GM13977 (cell line): ENCODE results near the gene TLCD3A.

ENCODE experiments used
- DNase-seq: peaks from one replicate; pipeline ENCODE4 v3.0.0; 2012; ENCODE audit warnings: low spot score
- in situ Hi-C: fragments of 300-500 bp; cut with MboI; formaldehyde crosslinking; loops from one replicate; pipeline ENCODE4 v1.12.0; 2022; ENCODE audit warnings: low sequenced_read_pairs, low pct_unique_long_range_greater_than_20kb, mixed read lengths, inconsistent platforms; ENCODE audit not compliant: unreplicated experiment
- TF ChIP-seq, protein P1 (sequence below): IDR thresholded peaks from 2 replicates; pipeline ENCODE4 v1.5.1; 2012; ENCODE audit warnings: mild to moderate bottlenecking, control low read depth; ENCODE audit not compliant: insufficient read depth; ENCODE audit errors: extremely low read depth, missing control alignments

The TLCD3A gene

DNA sequence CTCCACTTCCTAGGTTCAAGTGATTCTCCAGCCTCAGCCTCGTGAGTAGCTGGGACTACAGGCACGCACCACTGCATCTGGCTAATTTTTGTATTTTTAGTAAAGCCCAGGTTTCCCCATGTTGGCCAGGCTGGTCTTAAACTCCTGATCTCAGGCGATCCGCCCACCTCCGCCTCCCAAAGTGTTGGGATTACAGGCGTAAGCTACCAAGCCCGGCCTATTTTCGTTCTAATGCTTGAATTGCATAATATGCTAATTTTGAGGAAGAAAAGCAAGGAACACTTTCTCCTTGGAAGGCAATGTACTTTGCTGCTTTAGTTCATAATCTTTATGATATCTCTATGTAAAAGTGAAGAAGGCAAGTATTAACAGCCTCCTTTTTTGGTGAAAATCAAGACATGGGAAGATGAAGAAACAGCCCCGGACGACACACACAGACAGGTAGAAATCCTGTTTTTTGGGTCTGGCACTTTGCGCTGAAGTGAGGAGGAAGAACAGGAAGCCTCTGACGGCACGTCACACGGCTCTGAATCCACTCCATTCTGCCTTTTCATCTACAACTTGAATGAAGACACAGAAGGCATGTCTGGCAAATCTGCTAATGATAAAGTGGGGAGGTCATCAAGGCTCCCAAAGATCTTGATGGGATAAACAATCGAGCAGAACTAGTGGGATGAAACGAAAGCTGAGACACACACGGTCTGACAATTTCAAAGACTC is 42.7 kb upstream of the TLCD3A start:
- in situ Hi-C loops = no loop called here
- TF ChIP-seq, protein P1, sequence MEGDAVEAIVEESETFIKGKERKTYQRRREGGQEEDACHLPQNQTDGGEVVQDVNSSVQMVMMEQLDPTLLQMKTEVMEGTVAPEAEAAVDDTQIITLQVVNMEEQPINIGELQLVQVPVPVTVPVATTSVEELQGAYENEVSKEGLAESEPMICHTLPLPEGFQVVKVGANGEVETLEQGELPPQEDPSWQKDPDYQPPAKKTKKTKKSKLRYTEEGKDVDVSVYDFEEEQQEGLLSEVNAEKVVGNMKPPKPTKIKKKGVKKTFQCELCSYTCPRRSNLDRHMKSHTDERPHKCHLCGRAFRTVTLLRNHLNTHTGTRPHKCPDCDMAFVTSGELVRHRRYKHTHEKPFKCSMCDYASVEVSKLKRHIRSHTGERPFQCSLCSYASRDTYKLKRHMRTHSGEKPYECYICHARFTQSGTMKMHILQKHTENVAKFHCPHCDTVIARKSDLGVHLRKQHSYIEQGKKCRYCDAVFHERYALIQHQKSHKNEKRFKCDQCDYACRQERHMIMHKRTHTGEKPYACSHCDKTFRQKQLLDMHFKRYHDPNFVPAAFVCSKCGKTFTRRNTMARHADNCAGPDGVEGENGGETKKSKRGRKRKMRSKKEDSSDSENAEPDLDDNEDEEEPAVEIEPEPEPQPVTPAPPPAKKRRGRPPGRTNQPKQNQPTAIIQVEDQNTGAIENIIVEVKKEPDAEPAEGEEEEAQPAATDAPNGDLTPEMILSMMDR = no peak
- no peak for DNase-seq

DNA sequence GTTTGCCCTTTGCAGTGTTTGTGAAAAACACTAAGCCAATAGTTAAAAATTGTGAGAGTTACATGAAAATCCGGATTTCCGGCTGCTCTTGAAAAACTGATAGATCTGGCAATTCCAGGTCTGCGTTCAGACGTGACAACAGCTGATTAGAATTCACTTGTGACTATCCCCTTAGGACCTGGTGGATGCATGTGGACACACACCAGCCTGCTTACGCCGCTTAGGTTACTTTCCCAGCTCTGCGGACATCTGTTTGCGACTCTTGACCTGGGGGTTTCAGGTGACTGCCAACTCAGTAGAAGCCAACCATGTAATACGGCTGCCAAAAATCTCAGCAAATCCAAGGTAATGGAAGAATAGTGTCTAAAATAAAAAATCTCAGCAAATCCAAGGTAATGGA is 42.0 kb upstream of the TLCD3A start:
- TF ChIP-seq, protein P1 = no peak
- DNase-seq = no peak
- in situ Hi-C loops = no loop called here

DNA sequence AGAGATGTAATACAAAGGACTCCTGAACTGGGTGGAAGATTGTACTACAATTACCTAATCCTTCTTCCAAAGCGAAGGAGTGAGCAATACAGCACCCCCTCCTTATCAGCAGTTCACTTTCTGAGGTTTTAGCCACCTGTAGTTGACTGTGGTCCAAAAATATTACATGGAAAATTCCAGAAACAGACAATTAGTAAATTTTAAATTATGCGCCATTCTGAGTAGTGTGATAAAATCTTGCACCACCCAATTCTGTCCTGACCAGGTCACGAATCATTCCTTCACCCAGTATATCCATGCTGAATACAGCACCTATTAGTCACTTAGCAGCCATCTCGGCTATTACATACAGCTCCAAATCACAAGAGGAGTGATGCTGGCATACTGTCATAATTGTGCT is 41.0 kb upstream of the TLCD3A start:
- TF ChIP-seq, protein P1 = no peak
- in situ Hi-C loops = no loop called here
- DNase-seq = no peak

GRCh38 chr17:692116-692515 is 40.3 kb upstream of the TLCD3A start:
- TF ChIP-seq, protein P1 = no peak
- no peak for DNase-seq
- in situ Hi-C loops = no loop called here

GRCh38 chr17:693791-694638 is 38.4 kb upstream of the TLCD3A start:
- TF ChIP-seq, protein P1 = no peak
- DNase-seq = no peak
- in situ Hi-C loops = no loop called here

- TF ChIP-seq, protein P1 = no peak
- in situ Hi-C loops = no loop called here
- no peak for DNase-seq
Observed at GRCh38 chr17:696369-696768, 36.0 kb upstream of the TLCD3A start.
